Suprapubic skin (tissue), 3 donors: ENCODE measurements around the gene PRTFDC1.

Experiments used
- CTCF ChIP-seq, 2 donors: fragments of 200-600 bp in 1 of 2; fragments of 450-650 bp in 1 of 2; sonication (generic) in 1 of 2; IDR thresholded peaks; one replicate each; pipeline ENCODE4 v1.5.1; 2016 to 2019; ENCODE audit warnings: antibody characterized with exemption in 2 of 2, mild to moderate bottlenecking in 1 of 2, moderate library complexity in 1 of 2
- EP300 ChIP-seq: sonication (generic); formaldehyde crosslinking; IDR thresholded peaks from one replicate; pipeline ENCODE4 v1.6.1; 2017; ENCODE audit warnings: antibody characterized with exemption

- no peak for TF ChIP-seq CTCF (IDR thresholded peaks at IDR 0.05)
- no peak for TF ChIP-seq EP300
These were observed 79.6 kb downstream of the PRTFDC1 start for GRCh38 chr10:24872790-24873182.
